HG03135 (cell line): ENCODE results near the gene CGA.

Experiments used
- ATAC-seq: cut with Tn5 transposase; IDR thresholded peaks from one replicate; pipeline ENCODE4 v1.9.1; 2021; ENCODE audit warnings: mild to moderate bottlenecking, moderate library complexity; ENCODE audit not compliant: unreplicated experiment

CGA gene

DNA sequence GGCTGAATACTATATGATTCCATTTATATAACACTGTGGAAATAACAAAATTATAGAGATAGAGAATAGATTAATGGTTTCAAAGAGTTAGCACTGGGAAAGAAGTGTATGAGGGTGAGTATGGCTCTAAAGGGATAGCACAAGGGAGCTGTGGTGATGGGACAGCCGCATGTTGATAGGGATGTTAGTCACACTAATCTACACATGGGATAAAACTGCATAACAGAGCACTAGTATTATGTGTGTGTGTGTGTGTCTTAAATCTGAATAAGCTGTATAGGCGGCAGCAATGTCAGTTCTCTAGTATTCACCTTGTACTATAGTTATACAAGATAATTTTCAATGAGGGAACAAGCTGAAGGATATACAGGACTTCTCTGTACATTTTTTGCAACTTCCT is 5.8 kb downstream of the CGA start:
- no peak for ATAC-seq

GRCh38 chr6:87088076-87088475 is 6.8 kb downstream of the CGA start:
- ATAC-seq, result no peak

GRCh38 chr6:87082160-87082721 is 12.7 kb downstream of the CGA start:
- ATAC-seq, result no peak

DNA sequence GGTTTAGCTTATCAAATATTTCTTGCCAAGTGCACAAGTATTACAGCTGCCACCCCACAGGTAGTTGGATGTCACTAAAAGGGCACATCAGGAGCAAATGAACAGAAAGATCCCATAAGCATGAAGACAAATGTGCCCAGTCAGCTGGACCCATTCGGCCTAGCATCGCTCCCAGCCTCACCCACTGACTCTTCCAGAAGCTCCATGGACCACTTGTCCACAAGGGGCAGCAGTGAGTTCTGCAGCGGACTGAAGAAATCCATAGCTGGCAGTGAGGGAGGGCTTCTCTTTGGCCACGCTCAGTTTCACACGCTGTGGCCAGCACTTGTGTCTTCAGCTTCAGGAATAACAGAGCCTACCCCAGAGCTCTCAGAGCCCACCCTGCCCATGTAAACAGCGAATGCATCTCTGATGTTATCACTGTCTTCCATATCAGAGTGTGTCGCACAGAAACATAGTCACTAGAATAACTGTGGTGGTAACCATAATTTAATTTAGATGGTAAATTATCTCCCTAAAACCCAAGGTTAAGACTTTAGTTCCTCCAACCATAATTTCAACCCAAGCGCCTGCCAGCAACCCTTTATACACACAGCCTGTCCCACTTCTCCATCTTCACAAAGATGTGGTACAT is 15.8 kb downstream of the CGA start:
- no peak for ATAC-seq

GRCh38 chr6:87075168-87075567 is 19.7 kb downstream of the CGA start:
- ATAC-seq, result no peak

DNA sequence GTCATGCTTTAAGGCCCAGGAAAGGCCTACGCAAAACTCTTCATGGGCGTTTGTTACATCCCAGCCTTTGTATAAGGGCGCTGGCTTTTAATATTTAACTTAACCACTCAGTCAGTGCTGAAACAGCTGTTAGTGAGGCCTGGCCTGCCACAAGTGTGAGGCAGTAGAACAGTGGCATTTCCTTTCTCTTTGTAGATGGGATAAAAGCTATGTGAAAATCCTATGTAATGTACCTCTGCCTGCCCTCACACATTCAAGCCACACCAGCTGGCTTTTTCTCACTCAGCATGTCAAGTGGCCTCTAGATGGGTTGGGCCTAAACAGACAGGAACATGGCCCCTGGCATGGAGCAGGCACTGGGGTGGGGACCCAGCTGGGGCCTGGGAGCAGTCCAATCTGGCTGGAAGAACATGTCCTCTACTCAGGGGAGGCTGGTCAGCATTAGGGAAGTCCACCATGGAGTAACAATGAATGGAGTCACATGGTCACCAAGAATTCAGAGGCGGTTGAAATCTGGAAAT is 20.7 kb downstream of the CGA start:
- no peak for ATAC-seq

DNA sequence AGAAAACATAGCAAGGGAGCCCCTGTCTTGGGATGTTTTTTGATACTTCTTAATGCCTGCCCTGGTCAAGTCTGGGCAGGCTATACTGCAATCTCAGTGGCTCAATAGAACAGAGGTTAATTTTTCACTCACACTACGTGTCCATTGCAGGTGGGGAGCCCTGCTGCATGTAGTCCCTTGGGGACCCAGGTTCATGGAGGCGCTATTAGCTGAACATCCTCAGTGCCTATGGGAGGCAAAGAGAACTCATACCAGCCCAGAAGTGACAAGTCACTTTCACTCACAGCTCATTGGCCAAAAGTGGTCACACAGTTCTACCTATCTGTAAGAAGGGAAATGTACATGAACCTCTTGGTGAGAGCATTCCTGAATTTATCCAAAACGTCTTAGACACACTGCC is 23.2 kb downstream of the CGA start:
- ATAC-seq, result no peak

DNA sequence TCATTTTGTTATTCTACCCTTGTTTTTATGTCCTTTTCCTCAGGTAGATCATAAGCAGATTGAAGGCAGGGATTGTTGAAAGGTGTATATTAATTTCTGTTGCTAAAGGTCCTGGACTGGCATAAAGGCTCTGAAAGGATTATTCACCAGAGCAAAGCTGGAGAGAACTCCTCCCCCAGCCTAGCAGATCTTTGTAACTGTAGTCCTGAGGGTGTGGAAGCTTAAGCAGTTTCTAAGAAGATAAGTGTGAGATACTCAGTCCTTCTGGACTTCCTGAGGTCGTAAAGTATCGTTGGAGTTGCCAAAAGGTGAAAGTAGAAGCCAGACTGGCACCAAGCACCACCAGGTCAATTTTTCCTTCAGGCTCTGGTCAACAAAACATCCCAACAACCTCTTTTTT is 24.2 kb downstream of the CGA start:
- ATAC-seq, result no peak

GRCh38 chr6:87068795-87069194 is 26.1 kb downstream of the CGA start:
- no peak for ATAC-seq

DNA sequence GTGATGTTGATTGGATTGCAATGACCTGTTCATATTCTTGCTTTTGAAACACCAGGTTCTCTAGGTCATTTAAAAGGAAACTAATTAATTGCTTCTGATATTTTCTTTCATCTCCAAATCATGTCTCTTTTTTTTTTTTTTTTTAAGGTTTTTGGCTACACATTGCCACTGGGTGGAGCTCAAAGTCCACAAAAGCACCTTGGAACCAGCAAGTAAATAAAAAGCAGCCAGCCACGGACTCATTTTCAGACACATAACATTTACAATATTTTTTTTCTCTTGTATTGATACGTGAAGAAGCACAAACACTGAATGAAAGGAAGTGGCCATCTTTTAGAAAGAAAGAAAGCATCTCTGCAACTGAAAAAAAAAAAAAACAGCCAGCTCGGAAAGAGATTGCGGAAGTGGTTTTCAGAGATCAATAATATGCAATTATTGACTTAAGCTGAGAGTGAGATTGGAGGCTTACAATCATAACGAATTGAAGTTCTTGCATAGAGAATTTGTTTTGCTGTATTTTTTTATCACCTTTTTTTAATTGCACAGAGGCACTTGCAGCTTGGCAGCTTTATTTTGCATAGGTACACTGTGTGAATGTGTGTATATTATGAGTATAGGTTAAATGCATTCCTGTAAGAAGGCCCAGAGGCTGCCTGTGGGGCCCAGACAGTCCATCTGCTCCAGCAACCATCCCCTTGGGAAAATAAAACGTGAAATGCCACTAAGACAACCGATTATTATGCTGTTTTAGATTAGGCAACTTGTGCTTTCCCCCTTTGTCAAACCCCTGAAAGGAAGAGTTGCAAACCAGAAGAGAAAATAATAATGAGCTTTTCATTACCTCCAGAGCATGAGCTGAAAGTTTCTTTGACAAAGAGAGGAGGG is 28.2 kb downstream of the CGA start:
- no peak for ATAC-seq

DNA sequence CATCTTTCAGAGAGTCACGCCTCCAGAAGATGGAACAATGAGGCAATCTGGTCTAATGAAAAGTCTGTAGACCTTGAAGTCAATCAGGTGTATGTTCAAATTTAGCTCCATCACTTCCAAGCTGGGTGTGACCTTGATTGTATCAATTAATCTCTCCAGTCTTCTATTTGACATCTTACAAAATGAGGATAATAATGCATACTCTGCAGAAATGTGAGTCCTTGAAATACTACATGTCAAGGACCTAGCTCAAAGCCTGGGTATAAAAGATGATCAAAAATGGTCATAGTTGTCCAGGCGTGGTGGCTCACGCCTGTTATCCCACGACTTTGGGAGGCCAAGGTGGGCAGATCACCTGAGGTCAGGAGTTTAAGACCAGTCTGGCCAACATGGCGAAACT is 29.8 kb downstream of the CGA start:
- ATAC-seq, result no peak

- no peak for ATAC-seq
Observed at GRCh38 chr6:87059943-87060342, 35.0 kb downstream of the CGA start.

DNA sequence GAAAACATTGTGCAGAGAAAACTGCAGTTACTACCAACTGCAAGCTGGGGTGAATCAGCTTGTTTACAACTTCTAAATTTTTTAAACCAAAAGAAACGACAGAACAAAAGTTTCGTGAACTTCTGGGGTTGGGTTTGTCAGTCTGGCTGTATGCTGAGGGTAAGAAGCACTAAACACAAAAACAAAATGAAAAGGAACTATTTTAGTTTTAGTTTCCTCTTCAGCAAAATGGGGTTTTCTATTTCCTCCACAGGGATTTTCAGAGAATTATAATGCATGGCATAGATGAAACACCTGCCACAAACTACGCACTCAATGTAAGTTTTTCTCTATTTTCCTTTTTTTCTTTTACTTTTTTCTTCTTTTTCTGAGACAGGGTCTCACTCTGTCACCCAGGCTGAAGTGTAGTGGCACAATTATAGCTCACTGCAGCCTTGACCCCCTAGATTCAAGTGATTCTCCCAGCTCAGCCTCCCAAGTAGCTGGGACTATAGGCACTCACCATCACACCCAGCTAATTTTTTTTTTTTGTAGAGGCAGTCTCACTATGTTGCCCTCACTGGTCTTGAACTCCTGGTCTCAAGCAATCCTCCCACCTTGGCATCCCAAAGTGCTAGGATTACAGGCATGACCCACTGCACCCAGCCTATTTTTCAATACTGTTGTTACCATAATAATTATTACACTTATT is 40.6 kb downstream of the CGA start:
- no peak for ATAC-seq

DNA sequence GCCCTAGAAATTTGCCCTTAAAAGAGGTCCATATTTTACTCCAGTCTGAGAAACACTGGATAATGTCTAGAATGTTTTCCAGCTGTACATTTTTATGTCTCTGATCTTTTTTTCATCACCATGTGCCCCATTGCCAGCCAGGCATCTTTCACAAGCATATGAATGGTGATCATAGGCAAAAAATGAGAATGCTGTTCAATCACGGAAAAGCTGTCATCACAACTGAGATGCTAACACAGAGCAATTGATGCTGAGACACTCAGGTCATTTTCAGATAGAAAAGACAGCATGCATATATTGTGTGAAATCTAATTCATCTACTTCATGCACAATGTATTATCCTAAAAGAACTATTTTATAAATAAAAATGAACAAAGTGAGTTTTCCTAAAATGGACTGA is 41.6 kb downstream of the CGA start:
- ATAC-seq, result no peak

DNA sequence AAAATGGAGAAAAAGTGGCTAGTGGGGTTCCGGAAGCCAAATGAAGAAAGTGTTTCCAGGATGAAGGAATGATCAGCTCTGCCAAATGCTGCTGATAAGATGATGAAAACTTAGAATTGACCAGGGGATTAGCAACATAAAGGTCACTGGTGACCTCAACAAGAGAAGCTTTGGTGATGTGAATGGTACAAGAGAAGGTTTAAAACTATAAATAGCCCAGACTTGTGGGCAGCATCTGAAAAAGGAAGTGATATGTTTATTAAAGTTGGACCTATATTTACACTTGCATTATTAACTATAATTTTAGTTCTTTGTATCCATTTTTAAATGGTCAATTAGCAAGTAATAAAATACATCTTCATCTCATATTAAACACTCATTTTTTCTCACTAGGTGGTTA is 45.1 kb downstream of the CGA start:
- ATAC-seq, result no peak

GRCh38 chr6:87045521-87046075 is 49.3 kb downstream of the CGA start:
- no peak for ATAC-seq

- ATAC-seq, result no peak
Observed at GRCh38 chr6:87040729-87041128, 54.2 kb downstream of the CGA start.
